Fibroblast of peridontal ligament (primary cell): ENCODE measurements around the gene COQ10A.
"Not testable (repeated sequence)": the region's sequence is repeated elsewhere in the genome, so short reads cannot be mapped to it uniquely, and the experiment has no call there.

Experiments used
- DNase-seq: peaks from one replicate; pipeline ENCODE4 v3.0.0-alpha.2; 2010; ENCODE audit errors: extremely low read depth

COQ10A gene

DNA sequence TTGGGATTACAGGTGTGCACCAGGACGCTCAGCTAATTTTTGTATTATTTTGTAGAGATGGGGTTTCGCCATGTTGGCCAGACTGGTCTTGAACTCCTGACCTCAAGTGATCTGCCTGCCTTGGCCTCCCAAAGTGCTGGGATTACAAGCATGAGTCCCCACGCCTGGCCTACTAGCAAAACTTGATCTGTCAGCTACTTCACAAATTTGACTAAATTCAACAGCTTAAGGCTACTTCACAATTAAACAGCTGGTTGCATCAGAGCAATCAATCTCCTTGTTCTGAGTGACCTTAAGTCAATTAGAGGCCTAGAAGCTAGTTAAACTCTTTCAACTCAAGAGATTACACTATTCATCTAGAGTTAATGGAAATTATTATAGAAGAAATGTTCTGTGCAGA lies 12.2 kb downstream of the COQ10A start:
- no peak for DNase-seq

- DNase-seq = no peak
Observed at GRCh38 chr12:56280849-56281248, 14.1 kb downstream of the COQ10A start.

GRCh38 chr12:56282030-56282429 lies 15.3 kb downstream of the COQ10A start:
- no peak for DNase-seq

DNA sequence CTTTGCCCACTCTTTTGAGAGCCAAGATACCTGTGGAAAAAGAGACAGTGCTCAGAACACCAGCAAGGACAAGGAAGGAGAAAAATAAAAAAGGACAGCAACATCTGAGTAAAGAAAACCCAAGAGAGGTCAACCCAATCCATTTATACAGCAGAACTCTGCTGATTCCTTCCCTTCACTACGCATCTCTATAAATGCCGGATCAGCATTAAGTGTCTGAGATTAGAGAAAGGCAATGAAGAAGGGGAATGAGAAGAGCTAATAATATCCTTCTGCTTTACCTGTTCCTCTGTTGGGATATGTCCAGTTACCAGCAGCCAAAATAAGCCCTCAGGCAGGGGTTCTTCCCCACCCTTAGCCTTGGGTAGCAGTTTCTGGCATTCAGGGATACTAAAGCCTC lies 15.8 kb downstream of the COQ10A start:
- DNase-seq = no peak

GRCh38 chr12:56284263-56284662 lies 17.5 kb downstream of the COQ10A start:
- DNase-seq = not testable (repeated sequence)

DNA sequence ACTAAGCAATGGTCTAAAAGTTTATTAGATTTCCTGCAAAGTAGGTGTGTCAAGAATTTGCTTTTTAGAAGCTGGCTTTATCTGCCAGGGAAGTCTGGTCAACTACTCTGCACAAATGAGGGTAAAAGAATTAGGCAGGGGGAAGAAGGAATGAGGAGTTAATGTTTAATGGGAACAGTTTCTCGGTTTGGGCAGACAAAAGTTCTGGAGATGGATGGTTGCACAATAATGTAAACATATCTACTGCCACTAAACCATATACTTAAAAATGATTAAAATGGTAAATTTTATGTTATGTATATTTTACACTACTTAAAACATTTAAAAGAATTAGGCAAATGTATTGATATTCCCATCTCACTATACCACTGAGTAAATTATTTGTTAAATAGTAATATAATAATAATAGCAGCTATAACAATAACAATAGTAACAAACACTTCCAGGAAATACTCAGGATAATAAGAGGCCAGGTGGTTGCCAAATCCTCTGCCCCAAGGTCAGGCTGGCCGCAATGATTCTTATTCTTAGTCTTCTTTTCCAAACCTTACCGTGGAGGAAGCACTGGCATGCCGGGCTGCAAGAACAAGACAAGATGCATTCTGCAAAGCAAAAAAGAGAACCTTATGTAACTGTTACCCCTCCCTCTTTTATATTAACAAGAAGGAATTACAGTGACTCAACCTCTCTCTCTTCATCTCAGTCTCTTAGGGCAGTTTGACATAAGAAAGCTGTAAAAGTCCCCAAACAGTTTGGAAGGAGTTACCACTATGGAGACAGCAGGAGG lies 19.5 kb downstream of the COQ10A start:
- DNase-seq = peak; percentile 21

GRCh38 chr12:56288705-56289387 lies 22.1 kb downstream of the COQ10A start:
- no peak for DNase-seq

GRCh38 chr12:56293795-56294194 lies 27.1 kb downstream of the COQ10A start:
- no peak for DNase-seq

DNA sequence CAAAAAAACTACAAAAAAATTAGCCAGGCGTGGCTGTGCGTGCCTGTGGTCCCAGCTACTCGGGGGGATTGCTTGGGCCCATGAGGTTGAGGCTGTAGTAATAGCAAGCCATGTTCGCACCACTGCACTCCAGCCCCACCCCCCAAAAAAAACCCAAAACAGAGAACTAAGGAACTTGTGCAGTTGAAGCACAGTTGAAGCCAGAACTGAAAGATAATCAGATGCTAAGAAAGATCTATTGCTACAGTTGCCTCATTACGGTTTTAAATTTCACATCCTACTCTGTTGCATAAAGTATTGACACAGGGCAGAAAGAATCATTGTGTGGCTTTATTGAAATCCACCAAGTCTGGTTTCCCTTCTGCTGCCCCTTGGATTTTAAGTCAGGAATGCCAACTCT lies 29.6 kb downstream of the COQ10A start:
- DNase-seq = peak; percentile 66

DNA sequence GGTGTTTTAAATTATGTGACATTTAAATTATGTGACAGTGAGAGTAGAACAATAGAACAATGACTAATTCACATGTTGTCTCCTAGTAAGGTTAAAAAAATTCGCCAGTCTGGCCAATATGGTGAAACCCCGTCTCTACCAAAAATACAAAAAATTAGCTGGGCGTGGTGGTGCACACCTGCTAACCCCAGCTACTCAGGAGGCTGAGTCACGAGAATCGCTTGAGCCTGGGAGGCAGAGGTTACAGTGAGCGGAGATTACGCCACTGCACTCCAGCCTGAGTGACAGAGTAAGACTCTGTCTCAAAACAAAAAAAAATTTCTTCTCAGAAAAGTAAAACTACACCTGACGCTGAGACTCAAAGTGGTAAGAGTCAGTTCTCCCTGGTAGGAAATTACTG lies 30.7 kb downstream of the COQ10A start:
- no peak for DNase-seq

DNA sequence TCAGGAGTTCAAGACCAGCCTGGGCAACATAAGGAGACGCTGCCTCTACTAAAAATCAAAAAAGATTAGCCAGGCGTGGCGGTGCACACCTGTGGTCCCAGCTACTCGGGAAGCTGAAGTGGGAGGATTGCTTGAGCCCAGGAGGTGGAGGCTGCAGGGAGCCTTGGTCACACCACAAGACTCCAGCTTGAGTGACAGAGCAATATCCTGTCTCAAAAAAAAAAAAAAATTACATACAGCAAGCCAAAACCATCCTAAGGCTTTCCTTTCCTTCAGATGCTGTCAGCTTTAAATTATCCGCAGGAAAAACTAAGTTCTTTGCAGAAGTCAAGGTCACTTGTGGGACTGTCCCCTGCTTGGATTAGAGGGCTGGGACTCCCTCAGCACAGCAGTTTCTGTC lies 32.1 kb downstream of the COQ10A start:
- DNase-seq = no peak

DNA sequence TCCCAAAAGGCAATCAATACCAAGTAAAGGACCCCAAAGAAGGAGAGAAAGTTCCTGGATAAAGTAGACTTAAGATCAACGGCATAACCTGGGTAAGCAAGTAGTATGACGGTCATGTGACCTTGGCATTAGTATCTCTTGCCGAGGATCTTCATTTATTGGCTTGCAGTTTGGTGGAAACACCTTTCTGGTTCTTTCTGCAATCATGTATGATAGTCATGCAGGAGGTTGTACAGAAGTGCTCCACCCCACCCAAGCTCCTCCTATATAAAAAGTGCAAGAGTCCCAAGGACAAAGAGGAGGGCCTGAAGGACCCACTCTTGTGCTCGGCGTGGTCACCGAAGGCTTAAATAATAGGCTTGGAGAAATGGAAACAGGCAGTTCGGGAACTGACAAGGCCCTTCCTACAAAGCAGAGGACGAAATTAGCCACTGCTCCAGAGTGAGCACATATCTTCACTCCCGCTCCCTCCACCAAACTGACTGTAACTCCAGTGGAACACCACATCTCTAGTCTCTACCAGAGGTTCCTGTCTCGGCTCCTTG lies 32.6 kb downstream of the COQ10A start:
- DNase-seq = peak; percentile 32

- peak; percentile 95 for DNase-seq
Observed at GRCh38 chr12:56299853-56300643, 33.3 kb downstream of the COQ10A start, which contains the start of gene CS. Gene CS, minus strand, starts transcription at chr12:56300330. Its CDS starts 129 bp downstream, at chr12:56300201.

GRCh38 chr12:56300644-56301464 lies 34.1 kb downstream of the COQ10A start:
- no peak for DNase-seq

GRCh38 chr12:56304276-56304675 lies 37.5 kb downstream of the COQ10A start:
- no peak for DNase-seq

DNA sequence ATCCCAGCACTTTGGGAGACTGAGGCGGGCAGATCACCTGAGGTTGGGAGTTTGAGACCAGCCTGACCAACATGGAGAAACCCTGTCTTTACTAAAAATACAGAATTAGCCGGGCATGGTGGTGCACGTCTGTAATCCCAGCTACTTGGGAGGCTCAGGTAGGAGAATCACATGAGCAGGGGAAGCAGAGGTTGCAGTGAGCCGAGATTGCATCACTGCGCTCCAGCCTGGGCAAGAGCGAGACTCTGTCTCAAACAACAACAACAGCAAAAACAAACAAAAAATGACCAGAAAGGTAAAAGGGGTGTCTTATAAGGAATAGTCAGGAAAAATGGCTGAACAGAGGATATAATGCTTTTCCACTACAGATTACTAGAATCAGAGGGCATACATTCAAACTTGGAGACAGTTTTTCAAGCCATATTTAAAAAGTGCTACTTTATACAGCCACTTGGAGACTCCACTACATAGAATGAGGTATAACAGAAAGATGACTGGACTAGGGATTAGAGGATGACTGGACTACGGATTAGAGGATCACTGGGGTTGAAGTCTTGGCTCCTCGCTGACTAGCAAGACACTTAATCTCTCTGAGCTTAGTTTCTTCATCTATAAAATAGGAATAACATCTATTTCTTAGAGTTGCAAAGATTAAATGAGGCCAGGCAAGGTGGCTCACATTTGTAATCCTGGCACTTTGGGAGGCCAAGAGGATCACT lies 38.3 kb downstream of the COQ10A start:
- DNase-seq = no peak

DNA sequence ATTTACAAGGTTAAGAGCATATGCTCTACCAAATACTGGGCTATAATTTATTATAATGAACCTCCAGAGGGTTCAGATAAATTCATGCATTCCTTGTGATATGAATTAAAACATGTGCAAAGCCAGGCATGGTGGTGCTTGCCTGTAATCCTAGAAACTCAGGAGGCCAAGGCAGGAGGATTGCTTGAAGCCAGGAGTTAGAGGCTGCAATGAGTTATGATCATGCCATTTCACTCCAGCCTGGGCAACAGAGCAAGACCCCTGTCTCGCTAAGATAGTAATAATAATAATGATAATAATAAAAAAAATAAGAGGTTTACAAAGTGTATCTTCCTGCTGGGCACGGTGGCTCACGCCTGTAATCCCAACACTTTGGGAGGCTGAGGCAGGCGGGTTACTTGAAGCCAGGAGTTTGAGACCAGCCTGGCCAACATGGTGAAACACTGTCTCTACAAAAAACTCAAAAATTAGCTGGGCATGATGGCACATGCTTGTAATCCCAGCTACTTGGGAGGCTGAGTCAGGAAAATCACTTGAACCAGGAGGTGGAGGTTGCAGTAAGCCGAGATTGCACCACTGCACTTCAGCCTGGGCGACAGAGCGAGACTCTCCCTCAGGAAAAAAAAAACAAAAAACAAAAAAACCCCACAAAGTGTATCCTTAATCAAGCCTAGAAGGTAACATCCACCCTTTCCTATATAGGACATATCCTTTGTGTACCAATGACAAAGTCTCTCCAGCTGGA lies 40.7 kb downstream of the COQ10A start:
- DNase-seq = no peak

- no peak for DNase-seq
Observed at GRCh38 chr12:56308714-56309113, 42.0 kb downstream of the COQ10A start.

DNA sequence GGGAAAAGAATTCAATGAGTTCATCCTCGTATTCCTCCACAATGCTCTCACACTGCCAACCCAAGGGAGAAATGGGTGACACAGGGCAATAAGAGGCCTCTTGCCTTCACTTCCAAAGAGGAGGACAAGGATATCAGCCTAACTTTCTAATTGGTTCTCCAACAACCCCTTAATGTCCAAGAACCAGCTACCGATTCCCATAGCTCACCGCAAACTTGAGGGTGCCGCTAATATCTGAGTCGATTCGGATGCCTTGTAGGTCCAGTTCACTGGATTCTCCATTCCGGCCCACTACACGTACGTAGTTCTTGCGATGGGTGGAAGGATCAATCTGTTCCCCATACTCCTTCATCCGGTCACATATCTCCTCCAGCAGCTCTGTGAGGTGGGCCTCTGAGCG lies 44.3 kb downstream of the COQ10A start:
- no peak for DNase-seq

GRCh38 chr12:56315249-56315621 lies 48.5 kb downstream of the COQ10A start:
- DNase-seq = no peak
